Nephron (organoid): ENCODE results near the gene SNRNP48.
A peak's percentile ranks its signal among the peaks of the same experiment; 100 is the strongest.

Experiments used
- H3K27ac Mint-ChIP-seq, 3 experiments: 2 replicates each; pipeline ENCODE4 v1.8.0; 2020; ENCODE audit warnings: mixed read lengths in 3 of 3, mild to moderate bottlenecking in 2 of 3, moderate library complexity in 1 of 3
- H3K27me3 Mint-ChIP-seq: 2 replicates; pipeline ENCODE4 v1.8.0; 2021; ENCODE audit warnings: low read depth, mild to moderate bottlenecking, moderate library complexity, mixed read lengths
- H3K36me3 Mint-ChIP-seq: 2 replicates; pipeline ENCODE4 v1.8.0; 2020; ENCODE audit warnings: low read depth, mixed read lengths
- H3K4me1 Mint-ChIP-seq: 2 replicates; pipeline ENCODE4 v1.8.0; 2020; ENCODE audit warnings: mixed read lengths
- H3K4me3 Mint-ChIP-seq, 3 experiments: 2 replicates each; pipeline ENCODE4 v1.8.0; 2020; ENCODE audit warnings: mild to moderate bottlenecking in 3 of 3, mixed read lengths in 3 of 3, moderate library complexity in 2 of 3
- H3K9me3 Mint-ChIP-seq: 2 replicates; pipeline ENCODE4 v1.8.0; 2020; ENCODE audit warnings: mixed read lengths
- CTCF ChIP-seq, 3 experiments: fragments of 200-600 bp; sonication (generic); IDR thresholded peaks; one replicate each; pipeline ENCODE4 v1.5.0; 2021; ENCODE audit warnings: antibody characterized with exemption in 3 of 3; ENCODE audit not compliant: unreplicated experiment in 3 of 3

SNRNP48 gene

GRCh38 chr6:7580537-7580926, 9.5 kb upstream of the SNRNP48 start:
- no peaks in the 10 kb centered on the region for H3K9me3 Mint-ChIP-seq

GRCh38 chr6:7580927-7581618, 8.9 kb upstream of the SNRNP48 start:
- no peak for TF ChIP-seq CTCF (IDR thresholded peaks at IDR 0.05; ENCODE audit: unreplicated experiment in 3 of 3)
- Mint-ChIP-seq H3K4me1 (no peaks in the 10 kb centered on the region), H3K36me3 (peaks cover 47% of the 10 kb centered on the region), H3K9me3 (no peaks in the 10 kb centered on the region), H3K4me3 (no peak overlapping the region), H3K27ac (no peak overlapping the region), H3K27me3 (no peaks in the 10 kb centered on the region)

More at GRCh38 chr6:7580537-7580926, 9.5 kb upstream of the SNRNP48 start:
- Mint-ChIP-seq H3K4me1 (no peaks in the 10 kb centered on the region), H3K27me3 (no peaks in the 10 kb centered on the region), H3K36me3 (peaks cover 52% of the 10 kb centered on the region), H3K4me3 (no peak overlapping the region), H3K27ac (no peak overlapping the region)
- no peak for TF ChIP-seq CTCF (IDR thresholded peaks at IDR 0.05; ENCODE audit: unreplicated experiment in 3 of 3)

GRCh38 chr6:7585287-7585930, 4.6 kb upstream of the SNRNP48 start:
- Mint-ChIP-seq H3K4me1 (peaks cover 13% of the 10 kb centered on the region), H3K9me3 (no peaks in the 10 kb centered on the region), H3K4me3 (no peak overlapping the region), H3K27me3 (no peaks in the 10 kb centered on the region), H3K36me3 (peaks cover 38% of the 10 kb centered on the region), H3K27ac (no peak overlapping the region)
- TF ChIP-seq CTCF (IDR thresholded peaks at IDR 0.05; ENCODE audit: unreplicated experiment in 3 of 3), result no peak

GRCh38 chr6:7587631-7588100, 2.3 kb upstream of the SNRNP48 start:
- H3K4me1 Mint-ChIP-seq, result peaks cover 31% of the 10 kb centered on the region
- peak overlapping the region in 1 of 3 experiments; percentile 34 for H3K27ac Mint-ChIP-seq
- no peaks in the 10 kb centered on the region for H3K27me3 Mint-ChIP-seq
- no peaks in the 10 kb centered on the region for H3K9me3 Mint-ChIP-seq
- no peak for TF ChIP-seq CTCF (IDR thresholded peaks at IDR 0.05; ENCODE audit: unreplicated experiment in 3 of 3)
- H3K4me3 Mint-ChIP-seq, result peak overlapping the region in 2 of 3 experiments; percentile 25 to 54
- H3K36me3 Mint-ChIP-seq, result peaks cover 29% of the 10 kb centered on the region

GRCh38 chr6:7588506-7588905, 1.5 kb upstream of the SNRNP48 start:
- Mint-ChIP-seq H3K4me3 (no peak overlapping the region), H3K36me3 (peaks cover 26% of the 10 kb centered on the region), H3K4me1 (peaks cover 31% of the 10 kb centered on the region), H3K27me3 (no peaks in the 10 kb centered on the region), H3K9me3 (no peaks in the 10 kb centered on the region), H3K27ac (no peak overlapping the region)
- no peak for TF ChIP-seq CTCF (IDR thresholded peaks at IDR 0.05; ENCODE audit: unreplicated experiment in 3 of 3)
